Epithelial cell of proximal tubule (primary cell): ENCODE data around the gene TRIM6. TPM values are rescaled to one million over a fixed set of nuclear protein-coding genes. Genes with fewer than 3 reads are reported as not detected.
A peak's percentile ranks its signal among the peaks of the same experiment; 100 is the strongest.

Experiments
- DNase-seq: peaks from one replicate; pipeline ENCODE4 v3.0.0-alpha.2; 2011; ENCODE audit warnings: low read depth
- H3K4me3 ChIP-seq: 2 replicates; pipeline ENCODE4 v1.5.1; 2011; ENCODE audit warnings: low read depth, mild to moderate bottlenecking, low read length
- CTCF ChIP-seq: conservative IDR thresholded peaks from 2 replicates; pipeline ENCODE4 v1.5.1; 2012; ENCODE audit warnings: low read depth, mild to moderate bottlenecking, low read length
- total RNA-seq: library from RNA; depleted of rRNA; stranded (reverse); fragments of >200 nt; gene quantifications from 2 replicates; pipeline ENCODE4 v1.2.3, GENCODE V29; 2015

Gene TRIM6
- total RNA-seq, 1 donor from 2014 or later: 1.4 TPM

DNA sequence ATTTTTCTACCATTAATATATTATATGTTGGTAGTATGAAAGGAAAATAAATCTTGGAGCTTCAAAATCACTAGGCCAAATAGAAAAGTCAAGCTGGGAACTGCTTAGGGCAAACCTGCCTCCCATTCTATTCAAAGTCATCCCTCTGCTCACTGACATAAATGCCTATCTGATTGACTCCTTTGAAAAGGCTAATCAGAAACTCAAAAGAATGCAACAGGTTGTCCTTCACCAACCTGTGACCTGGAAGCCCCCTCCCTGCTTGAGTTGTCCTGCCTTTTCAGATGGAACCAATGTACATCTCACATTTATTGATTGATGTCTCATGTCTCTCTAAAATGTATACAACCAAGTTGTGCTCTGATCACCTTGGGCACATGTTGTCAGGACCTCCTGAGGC, 25.1 kb downstream of the TRIM6 start:
- no peak overlapping the region for H3K4me3 ChIP-seq
- DNase-seq: no peak
- TF ChIP-seq CTCF: no peak

- no peak overlapping the region for H3K4me3 ChIP-seq
- no peak for DNase-seq
- no peak for TF ChIP-seq CTCF
Observed at GRCh38 chr11:5622802-5623201, 26.4 kb downstream of the TRIM6 start.

DNA sequence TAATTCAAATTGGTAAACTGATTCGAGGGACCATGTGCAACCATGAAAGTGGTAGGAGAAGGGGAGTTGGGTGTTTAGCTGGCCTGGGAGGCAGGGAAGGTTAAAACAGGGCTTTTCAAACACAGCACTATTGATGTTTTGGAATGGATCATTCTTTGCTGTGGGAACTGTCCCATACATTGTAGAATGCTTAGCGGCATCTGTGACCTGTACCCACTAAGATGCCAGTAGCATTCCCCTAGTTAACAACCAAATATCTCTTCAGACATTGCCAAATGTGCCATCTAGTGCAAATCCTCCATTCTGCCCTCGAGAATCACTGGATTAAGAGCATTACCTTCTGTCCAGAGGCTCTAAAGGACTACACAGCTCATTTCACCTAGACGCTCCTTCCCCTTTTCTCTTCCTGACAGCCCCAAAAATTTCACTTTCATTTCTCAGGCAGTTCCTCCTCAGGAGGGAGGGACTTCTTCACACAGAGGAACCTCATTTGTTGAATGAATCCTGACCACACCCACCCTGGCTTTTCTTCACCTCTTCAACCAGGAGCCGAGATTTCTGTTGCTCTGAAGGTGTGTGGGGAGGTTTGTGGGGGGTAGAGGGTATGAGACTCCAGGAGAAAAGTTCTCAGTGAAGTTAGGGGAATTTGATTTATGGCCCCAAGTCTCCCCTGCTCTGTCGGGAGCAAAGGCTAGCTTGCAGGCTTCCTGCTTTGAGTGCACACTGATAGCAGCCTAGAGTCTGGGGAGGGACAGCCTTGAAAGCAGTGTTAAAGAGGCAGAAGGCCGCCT, 28.2 kb downstream of the TRIM6 start, which contains the start of gene TRIM34:
Gene TRIM34, plus strand, starts transcription at position 513 of the 791 bp plus-strand sequence. CDS start 7,331 bp downstream, outside the sequence.
- H3K4me3 ChIP-seq: peak within 1 kb of the TSS; percentile 67
- TF ChIP-seq CTCF: no peak
- DNase-seq: no peak

GRCh38 chr11:5625281-5625680, 28.8 kb downstream of the TRIM6 start:
- DNase-seq: no peak
- peak overlapping the region; percentile 67 for H3K4me3 ChIP-seq
- TF ChIP-seq CTCF: no peak

DNA sequence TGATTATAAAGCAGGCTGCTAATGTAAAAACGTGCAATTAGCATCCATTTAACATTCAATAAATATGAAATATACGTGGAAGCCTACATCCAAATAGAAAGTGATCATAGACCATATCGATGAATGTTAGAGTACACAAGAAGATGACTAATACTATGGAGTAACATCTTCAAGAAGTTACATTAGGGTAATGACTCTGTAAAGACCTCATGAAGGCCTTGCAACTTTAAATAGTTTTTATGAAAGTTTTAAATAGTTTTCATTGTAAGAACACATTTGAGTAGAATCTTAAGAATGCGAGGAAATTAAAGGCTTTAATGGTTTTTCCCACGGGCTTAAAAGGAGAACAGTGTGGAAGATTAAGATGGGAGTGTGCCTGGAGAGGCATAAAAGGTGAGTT, 29.8 kb downstream of the TRIM6 start:
- TF ChIP-seq CTCF: no peak
- no peak overlapping the region for H3K4me3 ChIP-seq
- no peak for DNase-seq

- TF ChIP-seq CTCF: no peak
- no peak overlapping the region for H3K4me3 ChIP-seq
- DNase-seq: no peak
Observed at GRCh38 chr11:5631417-5631816, 35.0 kb downstream of the TRIM6 start.
